ENCODE results near the gene FAM78B. TPM values are rescaled to one million over a fixed set of nuclear protein-coding genes. Genes with fewer than 3 reads are reported as not detected.

The FAM78B gene
- total RNA-seq, 3 donors from 2014 or later = 0.46 to 1.5 (median 0.90) TPM

- ATAC-seq (no peak), DNase-seq (no peak)
- Mint-ChIP-seq H3K4me1 (ENCODE audit: low read depth) (no peaks in the 10 kb centered on the region), H3K27me3 (ENCODE audit: low read depth) (peaks cover 6% of the 10 kb centered on the region), H3K36me3 (ENCODE audit: insufficient read depth) (no peaks in the 10 kb centered on the region), H3K4me3 (no peak overlapping the region), H3K9me3 (no peaks in the 10 kb centered on the region)
Measured at GRCh38 chr1:166039436-166040201, 127.2 kb downstream of the FAM78B start.

GRCh38 chr1:166036092-166036491, 130.7 kb downstream of the FAM78B start:
- DNase-seq (no peak), ATAC-seq (no peak)
- Mint-ChIP-seq H3K9me3 (no peaks in the 10 kb centered on the region), H3K27me3 (ENCODE audit: low read depth) (peaks cover 6% of the 10 kb centered on the region), H3K36me3 (ENCODE audit: insufficient read depth) (no peaks in the 10 kb centered on the region), H3K4me1 (ENCODE audit: low read depth) (no peaks in the 10 kb centered on the region), H3K4me3 (no peak overlapping the region)

GRCh38 chr1:166032572-166033371, 134.0 kb downstream of the FAM78B start:
- Mint-ChIP-seq H3K27me3 (ENCODE audit: low read depth) (peaks cover 9% of the 10 kb centered on the region), H3K36me3 (ENCODE audit: insufficient read depth) (no peaks in the 10 kb centered on the region), H3K4me1 (ENCODE audit: low read depth) (no peaks in the 10 kb centered on the region), H3K9me3 (no peaks in the 10 kb centered on the region), H3K4me3 (no peak overlapping the region)
- DNase-seq (no peak), ATAC-seq (no peak)

GRCh38 chr1:166031932-166032571, 134.7 kb downstream of the FAM78B start:
- no peak for ATAC-seq

GRCh38 chr1:166029196-166029945, 137.4 kb downstream of the FAM78B start:
- no peaks in the 10 kb centered on the region for H3K36me3 Mint-ChIP-seq (ENCODE audit: insufficient read depth)
- H3K9me3 Mint-ChIP-seq = no peaks in the 10 kb centered on the region
- no peak overlapping the region for H3K4me3 Mint-ChIP-seq
- no peaks in the 10 kb centered on the region for H3K4me1 Mint-ChIP-seq (ENCODE audit: low read depth)
- DNase-seq (no peak), ATAC-seq (no peak)
- peaks cover 9% of the 10 kb centered on the region for H3K27me3 Mint-ChIP-seq (ENCODE audit: low read depth)

More at GRCh38 chr1:166031932-166032571, 134.7 kb downstream of the FAM78B start:
- Mint-ChIP-seq H3K4me3 (no peak overlapping the region), H3K36me3 (ENCODE audit: insufficient read depth) (no peaks in the 10 kb centered on the region), H3K4me1 (ENCODE audit: low read depth) (no peaks in the 10 kb centered on the region), H3K9me3 (no peaks in the 10 kb centered on the region), H3K27me3 (ENCODE audit: low read depth) (peaks cover 9% of the 10 kb centered on the region)
- no peak for DNase-seq

GRCh38 chr1:166026555-166026954, 140.2 kb downstream of the FAM78B start:
- Mint-ChIP-seq H3K9me3 (no peaks in the 10 kb centered on the region), H3K4me1 (ENCODE audit: low read depth) (no peaks in the 10 kb centered on the region), H3K27me3 (ENCODE audit: low read depth) (peaks cover 13% of the 10 kb centered on the region), H3K36me3 (ENCODE audit: insufficient read depth) (no peaks in the 10 kb centered on the region), H3K4me3 (no peak overlapping the region)
- no peak for DNase-seq
- no peak for ATAC-seq

- DNase-seq (no peak), ATAC-seq (no peak)
- H3K36me3 Mint-ChIP-seq (ENCODE audit: insufficient read depth) = no peaks in the 10 kb centered on the region
- H3K4me1 Mint-ChIP-seq (ENCODE audit: low read depth) = no peaks in the 10 kb centered on the region
- no peaks in the 10 kb centered on the region for H3K9me3 Mint-ChIP-seq
- H3K27me3 Mint-ChIP-seq (ENCODE audit: low read depth) = peaks cover 13% of the 10 kb centered on the region
- H3K4me3 Mint-ChIP-seq = no peak overlapping the region
Measured at GRCh38 chr1:166026143-166026542, 140.7 kb downstream of the FAM78B start.

GRCh38 chr1:166020210-166020609, 146.6 kb downstream of the FAM78B start:
- H3K9me3 Mint-ChIP-seq = no peaks in the 10 kb centered on the region
- H3K36me3 Mint-ChIP-seq (ENCODE audit: insufficient read depth) = no peaks in the 10 kb centered on the region
- DNase-seq (no peak), ATAC-seq (no peak)
- peaks cover 15% of the 10 kb centered on the region for H3K27me3 Mint-ChIP-seq (ENCODE audit: low read depth)
- H3K4me1 Mint-ChIP-seq (ENCODE audit: low read depth) = no peaks in the 10 kb centered on the region
- no peak overlapping the region for H3K4me3 Mint-ChIP-seq

Measured in activated T-cell treated with anti-CD3 and anti-CD28 coated beads, Interleukin-2, amount 50 U/mL, for 4 hours (primary cell).